Panc1 (cell line): Measurements from ENCODE around the gene SLC41A3.

Source experiments
- TCF7L2 ChIP-seq: IDR thresholded peaks from 2 replicates; pipeline ENCODE4 v1.6.1; 2011; ENCODE audit warnings: mild to moderate bottlenecking, low read depth, low read length, inconsistent platforms
- TF ChIP-seq, protein P1 (sequence below): fragments of 450-650 bp; IDR thresholded peaks from 2 replicates; pipeline ENCODE4 v1.5.1; 2017; ENCODE audit warnings: mild to moderate bottlenecking

DNA sequence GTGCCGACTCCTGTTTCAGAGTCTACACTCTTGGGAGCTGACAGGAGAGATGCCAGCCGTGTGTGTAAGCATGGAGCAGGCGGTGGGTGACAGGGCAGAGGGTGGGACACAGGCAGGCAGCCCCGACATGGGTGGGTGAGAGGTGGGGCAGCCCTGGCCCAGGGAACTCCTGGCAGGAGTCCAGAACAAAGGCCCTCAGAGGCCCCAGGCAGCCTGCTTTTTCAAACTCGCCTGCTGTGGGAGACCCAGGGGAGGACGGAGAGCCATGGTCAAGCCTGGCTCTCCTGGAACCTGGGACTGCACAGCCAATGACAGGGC, 29.3 kb upstream of the SLC41A3 start:
- no peak for TF ChIP-seq TCF7L2
- TF ChIP-seq, protein P1, sequence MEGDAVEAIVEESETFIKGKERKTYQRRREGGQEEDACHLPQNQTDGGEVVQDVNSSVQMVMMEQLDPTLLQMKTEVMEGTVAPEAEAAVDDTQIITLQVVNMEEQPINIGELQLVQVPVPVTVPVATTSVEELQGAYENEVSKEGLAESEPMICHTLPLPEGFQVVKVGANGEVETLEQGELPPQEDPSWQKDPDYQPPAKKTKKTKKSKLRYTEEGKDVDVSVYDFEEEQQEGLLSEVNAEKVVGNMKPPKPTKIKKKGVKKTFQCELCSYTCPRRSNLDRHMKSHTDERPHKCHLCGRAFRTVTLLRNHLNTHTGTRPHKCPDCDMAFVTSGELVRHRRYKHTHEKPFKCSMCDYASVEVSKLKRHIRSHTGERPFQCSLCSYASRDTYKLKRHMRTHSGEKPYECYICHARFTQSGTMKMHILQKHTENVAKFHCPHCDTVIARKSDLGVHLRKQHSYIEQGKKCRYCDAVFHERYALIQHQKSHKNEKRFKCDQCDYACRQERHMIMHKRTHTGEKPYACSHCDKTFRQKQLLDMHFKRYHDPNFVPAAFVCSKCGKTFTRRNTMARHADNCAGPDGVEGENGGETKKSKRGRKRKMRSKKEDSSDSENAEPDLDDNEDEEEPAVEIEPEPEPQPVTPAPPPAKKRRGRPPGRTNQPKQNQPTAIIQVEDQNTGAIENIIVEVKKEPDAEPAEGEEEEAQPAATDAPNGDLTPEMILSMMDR: no peak
